D721Med (cell line): ENCODE data around the gene SMIM13.
"Not testable (repeated sequence)": the region's sequence is repeated elsewhere in the genome, so short reads cannot be mapped to it uniquely, and the experiment has no call there.

ENCODE experiments used
- DNase-seq: peaks from one replicate; pipeline ENCODE4 v3.0.0; 2011; ENCODE audit warnings: low spot score; ENCODE audit not compliant: insufficient read length
- FAIRE-seq: peaks from 2 replicates; lab custom pipeline; 2011; peaks lifted over from hg19 to GRCh38; lab: Jason Lieb, UNC
- CTCF ChIP-seq: IDR thresholded peaks from 2 replicates; pipeline ENCODE4 v1.5.1; 2012; ENCODE audit warnings: mild to moderate bottlenecking, control low read depth; ENCODE audit not compliant: insufficient read depth; ENCODE audit errors: missing control alignments

SMIM13 gene

DNA sequence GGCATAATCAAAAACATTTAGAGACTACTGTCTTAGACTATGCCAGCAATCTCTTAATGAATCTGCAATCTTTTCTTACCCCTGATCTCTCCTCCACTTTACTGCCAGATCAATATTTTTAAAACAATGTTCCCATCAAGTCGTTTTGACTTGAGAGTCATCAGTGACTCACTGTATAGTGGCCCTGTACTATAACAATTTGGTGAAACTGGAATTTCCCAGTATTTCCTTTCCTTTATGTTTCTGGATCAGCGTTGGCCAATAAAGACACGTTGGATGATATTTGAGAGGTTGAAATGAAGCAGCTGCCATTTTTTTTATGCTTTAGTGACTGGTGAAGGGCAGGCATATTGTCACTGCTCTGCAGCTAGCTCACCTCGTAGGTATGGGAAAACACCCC lies 10.1 kb upstream of the SMIM13 start:
- TF ChIP-seq CTCF, result no peak
- DNase-seq (no peak), FAIRE-seq (no peak)

DNA sequence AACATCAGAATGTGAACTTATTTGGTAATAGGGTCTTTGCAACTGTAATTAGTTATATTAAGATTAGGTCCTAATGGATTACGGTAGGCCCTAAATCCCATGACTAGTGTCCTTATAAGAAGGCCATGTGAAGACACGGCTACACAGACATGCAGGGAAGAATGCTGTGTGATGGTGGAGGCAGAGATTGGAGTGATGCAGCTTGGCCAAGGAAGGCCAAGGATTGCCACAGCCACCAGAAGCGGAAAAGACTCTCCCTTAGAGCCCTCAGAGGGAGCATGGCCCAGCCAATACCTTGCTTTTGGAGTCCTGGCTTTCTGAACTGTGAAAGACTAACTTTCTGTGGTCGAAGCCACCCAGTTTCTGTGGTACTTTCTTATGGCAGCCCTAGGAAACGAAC lies 9.7 kb upstream of the SMIM13 start:
- DNase-seq (no peak), FAIRE-seq (no peak)
- TF ChIP-seq CTCF, result no peak

GRCh38 chr6:11085758-11086435 lies 7.7 kb upstream of the SMIM13 start:
- DNase-seq, result no peak
- no peak for FAIRE-seq
- no peak for TF ChIP-seq CTCF

- FAIRE-seq, result not testable (repeated sequence)
These were observed 6.4 kb upstream of the SMIM13 start for GRCh38 chr6:11087141-11087812.

DNA sequence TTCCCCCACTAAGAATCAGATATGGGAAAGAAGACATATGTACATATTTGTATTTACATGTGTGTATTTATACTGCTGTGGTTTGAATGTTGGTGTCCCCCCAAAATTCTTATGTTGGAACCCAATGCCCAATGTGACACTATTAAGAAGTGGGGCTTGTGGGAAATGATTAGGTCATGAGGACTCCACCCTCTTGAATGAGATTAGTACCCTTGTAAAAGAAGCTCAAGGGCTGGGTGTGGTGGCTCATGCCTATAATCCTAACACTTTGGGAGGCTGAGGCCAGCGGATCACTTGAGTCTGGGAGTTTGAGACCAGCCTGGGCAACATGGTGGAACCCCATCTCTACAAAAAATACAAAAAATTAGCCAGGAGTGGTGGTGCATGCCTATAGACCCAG lies 3.9 kb upstream of the SMIM13 start:
- DNase-seq (no peak), FAIRE-seq (no peak)
- TF ChIP-seq CTCF, result no peak

More at GRCh38 chr6:11087141-11087812, 6.4 kb upstream of the SMIM13 start:
- not testable (repeated sequence) for DNase-seq

- FAIRE-seq, DNase-seq: not testable (repeated sequence)
These were observed 2.5 kb upstream of the SMIM13 start for GRCh38 chr6:11091141-11091540.

DNA sequence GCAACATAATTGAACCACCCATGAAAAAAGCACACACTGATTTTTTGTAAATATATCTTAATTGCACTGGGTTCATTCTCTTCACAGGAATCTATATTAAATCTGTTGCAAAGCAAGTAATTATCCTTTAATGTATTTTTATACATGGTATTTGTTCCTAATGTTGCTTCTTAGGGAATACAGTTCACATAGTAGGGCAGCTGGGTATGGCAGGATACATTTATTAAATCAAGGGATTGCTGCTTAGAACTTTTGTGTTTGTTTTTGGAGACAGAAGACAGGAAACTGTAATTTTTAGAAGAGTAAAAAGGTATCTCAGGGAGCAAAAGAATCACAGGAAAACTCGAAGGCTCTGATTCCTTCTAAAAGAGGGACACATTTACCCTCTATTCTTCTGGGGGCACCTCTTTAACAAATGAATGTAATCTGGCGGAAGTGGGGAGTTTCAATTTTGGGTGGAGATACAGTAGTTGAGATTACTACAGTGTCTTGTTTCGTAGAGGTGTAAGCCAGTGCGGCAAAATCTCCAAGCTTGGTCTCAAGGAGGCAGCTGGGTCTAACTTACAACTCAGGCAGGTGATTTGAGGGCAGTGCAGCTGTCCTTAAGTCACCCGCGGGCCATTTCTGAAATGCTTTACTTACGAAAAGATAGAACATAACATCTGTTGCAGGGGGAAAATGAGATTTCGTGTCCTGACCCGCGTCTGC lies 812 bp upstream of the SMIM13 start:
- no peak for FAIRE-seq
- no peak for TF ChIP-seq CTCF
- no peak for DNase-seq

DNA sequence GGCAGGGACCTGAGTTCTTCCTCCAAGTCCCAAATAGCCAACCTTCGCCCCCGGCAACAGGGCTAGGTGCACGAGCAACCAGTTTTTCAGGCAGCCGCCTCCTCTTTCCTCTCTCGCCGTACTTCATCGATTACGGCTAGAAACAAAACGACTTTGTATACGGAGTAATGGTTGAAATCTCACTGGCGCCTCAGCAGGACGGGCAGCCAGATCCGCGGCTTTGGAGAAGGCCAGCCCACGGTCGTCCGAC lies 333 bp upstream of the SMIM13 start:
- FAIRE-seq (no peak), DNase-seq (no peak)
- TF ChIP-seq CTCF, result no peak
